ENCODE data around the gene ZNF831. TPM values are rescaled to one million over a fixed set of nuclear protein-coding genes. Genes with fewer than 3 reads are reported as not detected.
A peak's percentile ranks its signal among the peaks of the same experiment; 100 is the strongest.

The ZNF831 gene
- polyA plus RNA-seq, 1 donor: 0.31 TPM

GRCh38 chr20:59148701-59149493 lies 14.7 kb upstream of the ZNF831 start:
- WGBS (ENCODE audit: insufficient coverage, low lambda C conversion rate): 100% methylated on average over 2 of the region's 9 CpGs
- Histone ChIP-seq H3K4me1 (ENCODE audit: control insufficient read depth, insufficient read depth, low read length) (peaks cover 5% of the 10 kb centered on the region), H3K36me3 (ENCODE audit: control insufficient read depth, insufficient read depth, low read length) (no peaks in the 10 kb centered on the region), H3K4me3 (ENCODE audit: low read length) (no peak overlapping the region), H3K9me3 (ENCODE audit: control insufficient read depth, low read depth, low read length) (no peaks in the 10 kb centered on the region), H3K27ac (ENCODE audit: low read length) (no peak overlapping the region), H3K27me3 (ENCODE audit: control insufficient read depth, insufficient read depth, low read length) (no peaks in the 10 kb centered on the region)
- DNase-seq: no peak

GRCh38 chr20:59149678-59150504 lies 13.7 kb upstream of the ZNF831 start:
- WGBS (ENCODE audit: insufficient coverage, low lambda C conversion rate): 82% methylated on average over 5 of the region's 18 CpGs
- peaks cover 7% of the 10 kb centered on the region for H3K4me1 ChIP-seq (ENCODE audit: control insufficient read depth, insufficient read depth, low read length)

GRCh38 chr20:59150821-59151251 lies 12.8 kb upstream of the ZNF831 start:
- Histone ChIP-seq H3K9me3 (ENCODE audit: control insufficient read depth, low read depth, low read length) (no peaks in the 10 kb centered on the region), H3K4me1 (ENCODE audit: control insufficient read depth, insufficient read depth, low read length) (peaks cover 7% of the 10 kb centered on the region), H3K4me3 (ENCODE audit: low read length) (no peak overlapping the region), H3K36me3 (ENCODE audit: control insufficient read depth, insufficient read depth, low read length) (no peaks in the 10 kb centered on the region), H3K27ac (ENCODE audit: low read length) (no peak overlapping the region), H3K27me3 (ENCODE audit: control insufficient read depth, insufficient read depth, low read length) (no peaks in the 10 kb centered on the region)
- WGBS (ENCODE audit: insufficient coverage, low lambda C conversion rate): no CpG with 5 or more reads among the region's 13 CpGs
- DNase-seq: no peak

More at GRCh38 chr20:59149678-59150504, 13.7 kb upstream of the ZNF831 start:
- Histone ChIP-seq H3K4me3 (ENCODE audit: low read length) (no peak overlapping the region), H3K27ac (ENCODE audit: low read length) (no peak overlapping the region), H3K36me3 (ENCODE audit: control insufficient read depth, insufficient read depth, low read length) (no peaks in the 10 kb centered on the region), H3K27me3 (ENCODE audit: control insufficient read depth, insufficient read depth, low read length) (no peaks in the 10 kb centered on the region), H3K9me3 (ENCODE audit: control insufficient read depth, low read depth, low read length) (no peaks in the 10 kb centered on the region)
- DNase-seq: peak in 1 of 2 donors; percentile 43

DNA sequence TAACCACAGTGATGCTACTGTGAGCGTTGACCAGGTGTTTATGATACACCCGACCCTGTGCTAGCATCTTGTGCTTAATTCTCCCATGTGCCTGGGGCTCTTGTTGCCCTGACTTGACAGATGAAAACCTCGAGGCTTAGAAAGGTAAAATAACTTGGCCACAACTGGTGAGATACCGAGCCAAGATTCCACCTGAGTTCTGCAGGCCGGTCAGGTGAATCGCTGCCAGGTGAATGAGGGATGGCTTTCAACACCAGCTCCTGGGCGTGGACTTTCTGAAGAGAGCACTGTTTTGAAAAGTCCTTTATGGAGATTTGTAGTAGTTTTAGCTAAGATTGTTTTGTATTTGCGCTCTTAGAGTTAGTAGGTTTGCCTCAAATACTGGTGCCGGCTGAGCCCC lies 12.2 kb upstream of the ZNF831 start:
- DNase-seq: no peak
- no CpG with 5 or more reads among the region's 9 CpGs for WGBS (ENCODE audit: insufficient coverage, low lambda C conversion rate)
- Histone ChIP-seq H3K9me3 (ENCODE audit: control insufficient read depth, low read depth, low read length) (no peaks in the 10 kb centered on the region), H3K4me3 (ENCODE audit: low read length) (no peak overlapping the region), H3K27ac (ENCODE audit: low read length) (no peak overlapping the region), H3K36me3 (ENCODE audit: control insufficient read depth, insufficient read depth, low read length) (no peaks in the 10 kb centered on the region), H3K4me1 (ENCODE audit: control insufficient read depth, insufficient read depth, low read length) (peaks cover 7% of the 10 kb centered on the region), H3K27me3 (ENCODE audit: control insufficient read depth, insufficient read depth, low read length) (no peaks in the 10 kb centered on the region)

GRCh38 chr20:59151820-59152219 lies 11.8 kb upstream of the ZNF831 start:
- Histone ChIP-seq H3K36me3 (ENCODE audit: control insufficient read depth, insufficient read depth, low read length) (no peaks in the 10 kb centered on the region), H3K9me3 (ENCODE audit: control insufficient read depth, low read depth, low read length) (no peaks in the 10 kb centered on the region), H3K27me3 (ENCODE audit: control insufficient read depth, insufficient read depth, low read length) (no peaks in the 10 kb centered on the region), H3K27ac (ENCODE audit: low read length) (no peak overlapping the region), H3K4me3 (ENCODE audit: low read length) (no peak overlapping the region), H3K4me1 (ENCODE audit: control insufficient read depth, insufficient read depth, low read length) (peaks cover 7% of the 10 kb centered on the region)
- no CpG with 5 or more reads among the region's 5 CpGs for WGBS (ENCODE audit: insufficient coverage, low lambda C conversion rate)
- no peak for DNase-seq

DNA sequence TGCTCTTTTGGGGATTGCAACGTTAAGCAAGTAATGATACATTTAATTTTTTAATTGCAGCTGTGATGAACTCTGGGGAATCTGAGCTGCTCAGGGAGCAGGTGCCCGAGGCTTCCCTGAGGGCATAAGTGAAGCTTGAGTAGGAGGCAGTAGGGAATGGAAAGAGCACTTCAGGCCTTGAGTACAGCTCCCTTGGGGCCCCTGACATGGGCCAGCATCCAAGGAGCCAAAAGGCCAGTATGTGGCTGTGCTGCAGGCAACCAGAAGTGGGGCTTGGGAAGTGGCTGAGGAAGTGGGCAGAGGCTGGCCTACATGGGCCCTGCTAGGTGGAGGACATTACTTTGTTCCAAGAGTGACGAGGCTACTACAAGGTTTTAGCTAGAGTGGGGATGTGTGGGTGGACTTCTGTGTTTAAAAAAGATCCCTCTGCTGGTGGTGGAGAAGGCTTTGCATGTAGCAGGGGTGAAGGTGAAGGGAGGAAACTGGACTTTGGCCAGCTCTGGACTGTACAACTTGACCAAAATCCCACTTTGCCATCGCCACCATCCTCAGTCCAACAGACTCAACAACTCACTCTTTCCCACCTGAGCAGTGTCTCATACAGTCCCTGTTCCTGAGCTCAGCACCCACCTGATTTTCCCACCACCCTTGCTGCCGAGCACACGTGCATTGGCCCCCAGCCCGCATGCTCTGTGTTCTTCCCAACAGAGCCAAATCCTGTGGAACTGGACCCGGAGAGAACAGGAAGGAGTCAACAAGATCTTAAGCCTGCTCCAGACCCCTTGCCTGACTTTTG lies 10.9 kb upstream of the ZNF831 start:
- no peaks in the 10 kb centered on the region for H3K27me3 ChIP-seq (ENCODE audit: control insufficient read depth, insufficient read depth, low read length)
- WGBS (ENCODE audit: insufficient coverage, low lambda C conversion rate): no CpG with 5 or more reads among the region's 8 CpGs
- H3K9me3 ChIP-seq (ENCODE audit: control insufficient read depth, low read depth, low read length): no peaks in the 10 kb centered on the region
- DNase-seq: no peak
- no peak overlapping the region for H3K4me3 ChIP-seq (ENCODE audit: low read length)
- H3K27ac ChIP-seq (ENCODE audit: low read length): no peak overlapping the region
- peaks cover 7% of the 10 kb centered on the region for H3K4me1 ChIP-seq (ENCODE audit: control insufficient read depth, insufficient read depth, low read length)
- H3K36me3 ChIP-seq (ENCODE audit: control insufficient read depth, insufficient read depth, low read length): no peaks in the 10 kb centered on the region

DNA sequence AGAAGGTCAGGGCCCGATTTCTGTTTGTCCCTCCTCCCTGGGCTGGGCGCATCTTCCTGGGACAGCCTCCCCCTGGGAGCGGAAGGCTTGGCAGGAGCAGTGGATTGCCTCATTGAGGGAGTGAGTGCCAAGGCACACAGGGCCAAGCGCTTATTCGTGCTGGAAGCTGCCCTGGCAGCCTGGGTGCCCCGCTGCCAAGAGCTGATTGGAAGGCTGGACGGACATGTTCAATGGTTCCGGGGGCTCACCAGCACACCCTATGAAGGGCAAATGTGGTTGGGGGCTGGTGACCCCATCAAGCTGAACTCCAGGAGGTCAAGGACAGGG lies 10.3 kb upstream of the ZNF831 start:
- H3K4me3 ChIP-seq (ENCODE audit: low read length): no peak overlapping the region
- no peaks in the 10 kb centered on the region for H3K9me3 ChIP-seq (ENCODE audit: control insufficient read depth, low read depth, low read length)
- H3K36me3 ChIP-seq (ENCODE audit: control insufficient read depth, insufficient read depth, low read length): no peaks in the 10 kb centered on the region
- peaks cover 7% of the 10 kb centered on the region for H3K4me1 ChIP-seq (ENCODE audit: control insufficient read depth, insufficient read depth, low read length)
- no peaks in the 10 kb centered on the region for H3K27me3 ChIP-seq (ENCODE audit: control insufficient read depth, insufficient read depth, low read length)
- no peak for DNase-seq
- no peak overlapping the region for H3K27ac ChIP-seq (ENCODE audit: low read length)
- no CpG with 5 or more reads among the region's 8 CpGs for WGBS (ENCODE audit: insufficient coverage, low lambda C conversion rate)

DNA sequence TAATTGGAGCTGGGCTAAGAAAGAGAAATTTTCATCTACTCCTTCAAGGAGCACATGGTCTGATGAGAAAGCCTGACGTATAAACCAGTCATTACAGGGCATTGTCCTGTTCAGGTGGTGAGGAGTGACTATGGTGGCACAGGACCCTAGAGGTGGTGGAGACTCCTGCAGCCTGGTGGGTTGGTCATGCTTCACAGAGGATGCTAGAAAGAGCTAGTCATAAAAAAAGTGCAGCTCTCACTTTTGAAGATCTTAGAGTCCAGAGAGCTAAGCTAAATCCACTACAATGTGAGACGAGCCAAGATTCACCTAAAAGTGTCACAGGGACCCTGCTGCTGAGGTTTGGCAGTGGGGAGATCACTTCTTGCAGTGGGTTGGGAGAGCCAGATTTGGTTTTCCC lies 9.8 kb upstream of the ZNF831 start:
- Histone ChIP-seq H3K4me1 (ENCODE audit: control insufficient read depth, insufficient read depth, low read length) (peaks cover 7% of the 10 kb centered on the region), H3K27ac (ENCODE audit: low read length) (no peak overlapping the region), H3K27me3 (ENCODE audit: control insufficient read depth, insufficient read depth, low read length) (no peaks in the 10 kb centered on the region), H3K36me3 (ENCODE audit: control insufficient read depth, insufficient read depth, low read length) (no peaks in the 10 kb centered on the region), H3K9me3 (ENCODE audit: control insufficient read depth, low read depth, low read length) (no peaks in the 10 kb centered on the region), H3K4me3 (ENCODE audit: low read length) (no peak overlapping the region)
- DNase-seq: no peak
- no CpG with 5 or more reads among the region's 2 CpGs for WGBS (ENCODE audit: insufficient coverage, low lambda C conversion rate)

- WGBS (ENCODE audit: insufficient coverage, low lambda C conversion rate): 65% methylated on average over 5 of the region's 17 CpGs
- no peak overlapping the region for H3K27ac ChIP-seq (ENCODE audit: low read length)
- no peaks in the 10 kb centered on the region for H3K36me3 ChIP-seq (ENCODE audit: control insufficient read depth, insufficient read depth, low read length)
- H3K4me1 ChIP-seq (ENCODE audit: control insufficient read depth, insufficient read depth, low read length): peaks cover 5% of the 10 kb centered on the region
- H3K4me3 ChIP-seq (ENCODE audit: low read length): no peak overlapping the region
- peak in 1 of 2 donors; percentile 20 for DNase-seq
- no peaks in the 10 kb centered on the region for H3K9me3 ChIP-seq (ENCODE audit: control insufficient read depth, low read depth, low read length)
- no peaks in the 10 kb centered on the region for H3K27me3 ChIP-seq (ENCODE audit: control insufficient read depth, insufficient read depth, low read length)
Observed at GRCh38 chr20:59154317-59155013, 9.2 kb upstream of the ZNF831 start.

- no CpG with 5 or more reads among the region's 6 CpGs for WGBS (ENCODE audit: insufficient coverage, low lambda C conversion rate)
- no peak overlapping the region for H3K4me3 ChIP-seq (ENCODE audit: low read length)
Observed at GRCh38 chr20:59157064-59157463, 6.6 kb upstream of the ZNF831 start.

More at GRCh38 chr20:59157064-59157463, 6.6 kb upstream of the ZNF831 start:
- Histone ChIP-seq H3K4me1 (ENCODE audit: control insufficient read depth, insufficient read depth, low read length) (peaks cover 2% of the 10 kb centered on the region), H3K27ac (ENCODE audit: low read length) (no peak overlapping the region), H3K9me3 (ENCODE audit: control insufficient read depth, low read depth, low read length) (no peaks in the 10 kb centered on the region), H3K27me3 (ENCODE audit: control insufficient read depth, insufficient read depth, low read length) (no peaks in the 10 kb centered on the region), H3K36me3 (ENCODE audit: control insufficient read depth, insufficient read depth, low read length) (no peaks in the 10 kb centered on the region)
- no peak for DNase-seq
